ENCODE measurements around the gene SNX21. TPM values are rescaled to one million over a fixed set of nuclear protein-coding genes. Genes with fewer than 3 reads are reported as not detected.

SNX21 gene
- total and polyA plus RNA-seq, 9 of the 15 experiments (the other 6 are each of a cell fraction or from before 2014, with no cell fraction given) = 0.10 to 1.2 (median 0.42) TPM

DNA sequence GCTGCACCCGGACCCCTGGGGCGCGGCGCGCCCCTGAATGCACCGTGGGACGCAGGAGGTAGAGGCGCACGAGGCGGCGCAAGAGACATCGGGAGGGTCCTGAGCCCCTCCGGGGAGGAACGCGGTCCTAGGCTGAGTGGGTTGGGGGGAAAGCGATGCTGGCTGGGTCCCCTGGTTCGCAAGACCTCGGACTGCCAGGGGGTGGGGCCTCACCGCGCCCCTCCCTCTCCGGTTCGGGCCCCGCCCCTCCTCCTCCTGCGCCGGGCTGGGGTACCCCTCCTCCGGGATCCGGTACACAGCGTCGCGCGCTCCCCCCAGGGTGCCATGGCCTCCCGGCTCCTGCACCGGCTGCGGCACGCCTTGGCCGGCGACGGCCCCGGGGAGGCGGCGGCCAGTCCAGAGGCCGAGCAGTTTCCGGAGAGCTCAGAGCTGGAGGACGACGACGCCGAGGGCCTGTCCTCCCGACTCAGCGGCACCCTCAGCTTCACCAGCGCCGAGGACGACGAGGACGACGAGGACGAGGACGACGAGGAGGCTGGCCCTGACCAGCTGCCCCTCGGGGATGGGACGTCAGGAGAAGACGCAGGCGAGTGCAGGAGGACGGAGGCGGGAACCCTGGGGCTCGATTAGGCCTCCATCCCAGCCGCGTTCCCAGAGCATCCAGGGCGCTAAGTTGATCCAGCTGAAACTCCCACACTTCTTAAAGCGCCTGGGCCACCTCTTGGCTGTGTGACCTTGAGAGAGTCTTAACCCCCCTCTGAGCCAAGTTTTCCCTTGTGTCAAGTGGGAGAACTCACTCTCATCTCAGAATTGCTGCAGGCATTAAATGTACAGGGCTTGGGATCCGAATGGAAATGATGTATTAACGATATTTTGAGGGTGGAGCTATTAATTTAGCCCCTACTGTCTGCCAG lies 541 bp downstream of the SNX21 start (continued):
- TF ChIP-seq ZNF121 (CRISPR knock-in tag; conservative IDR thresholded peaks at IDR 0.05) = no peak
- peak; percentile 38; the same call in 1 of the 2 replicates for TF ChIP-seq PHF8 (IDR thresholded peaks at IDR 0.05; ENCODE audit: borderline replicate concordance, low read length)
- no peak for TF ChIP-seq LARP7 (IDR thresholded peaks at IDR 0.05)
- TF ChIP-seq RHOXF2B (CRISPR knock-in tag; conservative IDR thresholded peaks at IDR 0.05) = no peak
- TF ChIP-seq, protein P1, sequence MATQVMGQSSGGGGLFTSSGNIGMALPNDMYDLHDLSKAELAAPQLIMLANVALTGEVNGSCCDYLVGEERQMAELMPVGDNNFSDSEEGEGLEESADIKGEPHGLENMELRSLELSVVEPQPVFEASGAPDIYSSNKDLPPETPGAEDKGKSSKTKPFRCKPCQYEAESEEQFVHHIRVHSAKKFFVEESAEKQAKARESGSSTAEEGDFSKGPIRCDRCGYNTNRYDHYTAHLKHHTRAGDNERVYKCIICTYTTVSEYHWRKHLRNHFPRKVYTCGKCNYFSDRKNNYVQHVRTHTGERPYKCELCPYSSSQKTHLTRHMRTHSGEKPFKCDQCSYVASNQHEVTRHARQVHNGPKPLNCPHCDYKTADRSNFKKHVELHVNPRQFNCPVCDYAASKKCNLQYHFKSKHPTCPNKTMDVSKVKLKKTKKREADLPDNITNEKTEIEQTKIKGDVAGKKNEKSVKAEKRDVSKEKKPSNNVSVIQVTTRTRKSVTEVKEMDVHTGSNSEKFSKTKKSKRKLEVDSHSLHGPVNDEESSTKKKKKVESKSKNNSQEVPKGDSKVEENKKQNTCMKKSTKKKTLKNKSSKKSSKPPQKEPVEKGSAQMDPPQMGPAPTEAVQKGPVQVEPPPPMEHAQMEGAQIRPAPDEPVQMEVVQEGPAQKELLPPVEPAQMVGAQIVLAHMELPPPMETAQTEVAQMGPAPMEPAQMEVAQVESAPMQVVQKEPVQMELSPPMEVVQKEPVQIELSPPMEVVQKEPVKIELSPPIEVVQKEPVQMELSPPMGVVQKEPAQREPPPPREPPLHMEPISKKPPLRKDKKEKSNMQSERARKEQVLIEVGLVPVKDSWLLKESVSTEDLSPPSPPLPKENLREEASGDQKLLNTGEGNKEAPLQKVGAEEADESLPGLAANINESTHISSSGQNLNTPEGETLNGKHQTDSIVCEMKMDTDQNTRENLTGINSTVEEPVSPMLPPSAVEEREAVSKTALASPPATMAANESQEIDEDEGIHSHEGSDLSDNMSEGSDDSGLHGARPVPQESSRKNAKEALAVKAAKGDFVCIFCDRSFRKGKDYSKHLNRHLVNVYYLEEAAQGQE (IDR thresholded peaks at IDR 0.05; ENCODE audit: borderline replicate concordance) = no peak
- TF ChIP-seq, protein P1 (CRISPR knock-in tag; IDR thresholded peaks at IDR 0.05; ENCODE audit: low read depth) = peak; percentile 60
- TF ChIP-seq, protein P2, sequence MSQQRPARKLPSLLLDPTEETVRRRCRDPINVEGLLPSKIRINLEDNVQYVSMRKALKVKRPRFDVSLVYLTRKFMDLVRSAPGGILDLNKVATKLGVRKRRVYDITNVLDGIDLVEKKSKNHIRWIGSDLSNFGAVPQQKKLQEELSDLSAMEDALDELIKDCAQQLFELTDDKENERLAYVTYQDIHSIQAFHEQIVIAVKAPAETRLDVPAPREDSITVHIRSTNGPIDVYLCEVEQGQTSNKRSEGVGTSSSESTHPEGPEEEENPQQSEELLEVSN (IDR thresholded peaks at IDR 0.05; ENCODE audit: borderline replicate concordance in 1 of 2, extremely low read depth in 1 of 2, insufficient read depth in 1 of 2, insufficient read length in 1 of 2, low read depth in 1 of 2, low read length in 1 of 2, poor library complexity in 1 of 2, severe bottlenecking in 1 of 2) = peak; percentile 54 to 59
- TF ChIP-seq ZNF311 (CRISPR knock-in tag; IDR thresholded peaks at IDR 0.05) = 0 out of 2 replicates have a peak, but pooled peaks have one; percentile 24
- no peak for TF ChIP-seq TCF7 (IDR thresholded peaks at IDR 0.05; ENCODE audit: borderline replicate concordance)
- peak; percentile 8; the same call in 1 of the 2 replicates for TF ChIP-seq CXXC5 (CRISPR knock-in tag; IDR thresholded peaks at IDR 0.05)
- TF ChIP-seq SUPT5H (IDR thresholded peaks at IDR 0.05) = no peak
